ENCODE measurements around the gene ARHGEF3. TPM values are rescaled to one million over a fixed set of nuclear protein-coding genes. Genes with fewer than 3 reads are reported as not detected.

Gene ARHGEF3
- total RNA-seq, 1 experiment from 2014 or later: 4.4 TPM

- Histone ChIP-seq H2AFZ (ENCODE audit: low read length) (no peak overlapping the region), H4K91ac (ENCODE audit: insufficient read length, low read depth, low read length) (no peak overlapping the region), H3K4me1 (ENCODE audit: insufficient read depth, low read length) (no peaks in the 10 kb centered on the region), H2BK5ac (ENCODE audit: insufficient read length, low read length) (no peak overlapping the region), H3K56ac (ENCODE audit: insufficient read length, low read depth, low read length) (no peak overlapping the region), H3K4ac (ENCODE audit: low read depth, low read length) (no peak overlapping the region), H2BK120ac (ENCODE audit: low read depth, low read length, poor library complexity, severe bottlenecking) (no peak overlapping the region), H2AK5ac (ENCODE audit: insufficient read length, low read length) (no peak overlapping the region), H3K79me1 (ENCODE audit: insufficient read depth, low read depth, low read length, poor library complexity, severe bottlenecking) (no peaks in the 10 kb centered on the region), H3K9ac (ENCODE audit: extremely low read depth, insufficient read length, low read length) (no peak overlapping the region), H2BK15ac (ENCODE audit: low read depth, low read length) (no peak overlapping the region), H3T11ph (ENCODE audit: low read length) (no peak overlapping the region), H3K27me3 (ENCODE audit: insufficient read depth, low read length) (no peaks in the 10 kb centered on the region), H3K27ac (ENCODE audit: insufficient read length, low read depth, low read length) (no peak overlapping the region), H3K14ac (ENCODE audit: insufficient read depth, low read length) (no peak overlapping the region), H2BK20ac (ENCODE audit: low read depth, low read length, poor library complexity, severe bottlenecking) (no peak overlapping the region), H4K8ac (replicated peaks; ENCODE audit: insufficient read length, low read depth, low read length) (no peak overlapping the region), H3K9me3 (ENCODE audit: control insufficient read depth, low read depth, low read length) (no peaks in the 10 kb centered on the region), H4K5ac (ENCODE audit: insufficient read length, low read depth, low read length) (no peak overlapping the region), H3K23me2 (ENCODE audit: insufficient read length, low read depth, low read length, poor library complexity, severe bottlenecking) (no peaks in the 10 kb centered on the region), H3K79me2 (ENCODE audit: insufficient read depth, low read length) (no peaks in the 10 kb centered on the region), H3K4me2 (ENCODE audit: insufficient read depth, insufficient read length, low read length) (no peak overlapping the region), H2BK12ac (ENCODE audit: insufficient read length, low read depth, low read length) (no peak overlapping the region), H3K18ac (ENCODE audit: insufficient read length, low read depth, low read length) (no peak overlapping the region), H4K20me1 (ENCODE audit: control insufficient read depth, insufficient read depth, insufficient read length) (no peaks in the 10 kb centered on the region), H3K23ac (ENCODE audit: insufficient read length, low read depth, low read length) (no peak overlapping the region)
- no CpG with 5 or more reads among the region's 2 CpGs for WGBS (ENCODE audit: extremely low coverage, insufficient read length, low lambda C conversion rate)
- Mint-ChIP-seq H3K4me3 (no peak overlapping the region), H3K9me3 (no peaks in the 10 kb centered on the region), H3K27me3 (ENCODE audit: low read depth) (no peaks in the 10 kb centered on the region), H3K27ac (no peak overlapping the region), H3K4me1 (peaks cover 3% of the 10 kb centered on the region in 2 experiments; a peak in 1 of 4 replicates), H3K36me3 (ENCODE audit: insufficient read depth in 1 of 3, low read depth in 3 of 3) (no peaks in the 10 kb centered on the region)
- TF ChIP-seq CTCF (conservative IDR thresholded peaks at IDR 0.05): no peak
- DNase-seq: no peak
Measured at GRCh38 chr3:56833536-56833935, 31.8 kb upstream of the ARHGEF3 start.
